ENCODE results near the gene HOGA1.
A peak's percentile ranks its signal among the peaks of the same experiment; 100 is the strongest.
"Not testable (repeated sequence)": the region's sequence is repeated elsewhere in the genome, so short reads cannot be mapped to it uniquely, and the experiment has no call there.

The HOGA1 gene

DNA sequence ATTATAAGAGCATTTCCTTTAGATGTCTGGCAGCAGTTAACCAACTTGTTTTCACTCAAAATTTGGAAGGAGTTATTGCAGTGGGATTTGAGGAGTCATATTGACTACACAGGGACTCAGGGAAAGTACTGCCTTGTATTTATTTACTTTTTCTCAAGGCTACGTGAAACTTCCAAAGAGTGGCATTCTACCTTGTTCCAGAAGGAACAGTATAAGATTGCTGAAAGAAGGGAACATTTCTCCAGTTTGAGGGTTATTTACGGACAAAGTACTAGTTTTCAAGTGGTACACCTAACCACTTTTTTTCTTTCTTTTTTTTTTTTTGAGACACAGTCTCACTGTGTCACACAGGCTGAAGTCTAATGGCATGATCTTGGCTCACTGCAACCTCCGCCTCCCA is 44.0 kb downstream of the HOGA1 start:
- H3K4me3 ChIP-seq (ENCODE audit: low read depth, low read length), result no peak overlapping the region
- no peak for TF ChIP-seq CTCF (IDR thresholded peaks at IDR 0.05; ENCODE audit: low read depth, low read length)

DNA sequence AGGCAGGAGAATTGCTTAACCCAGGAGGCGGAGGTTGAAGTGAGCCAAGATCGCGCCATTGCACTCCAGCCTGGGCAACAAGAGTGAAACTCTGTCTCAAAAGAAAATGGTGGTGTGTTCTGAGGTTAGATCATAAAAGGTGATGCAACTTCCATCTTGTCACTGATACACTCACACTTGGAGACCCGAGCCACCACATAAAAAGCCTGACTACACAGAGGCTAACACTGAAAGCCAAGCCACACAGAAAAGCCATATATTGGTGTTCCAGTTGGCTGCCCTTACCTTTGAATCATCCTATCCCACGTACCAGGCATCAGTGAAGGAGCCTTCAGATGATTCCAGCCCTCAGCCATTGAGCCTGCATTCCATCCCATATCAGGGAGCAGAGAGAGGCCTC is 45.1 kb downstream of the HOGA1 start:
- no peak overlapping the region for H3K4me3 ChIP-seq (ENCODE audit: low read depth, low read length)
- no peak for TF ChIP-seq CTCF (IDR thresholded peaks at IDR 0.05; ENCODE audit: low read depth, low read length)

DNA sequence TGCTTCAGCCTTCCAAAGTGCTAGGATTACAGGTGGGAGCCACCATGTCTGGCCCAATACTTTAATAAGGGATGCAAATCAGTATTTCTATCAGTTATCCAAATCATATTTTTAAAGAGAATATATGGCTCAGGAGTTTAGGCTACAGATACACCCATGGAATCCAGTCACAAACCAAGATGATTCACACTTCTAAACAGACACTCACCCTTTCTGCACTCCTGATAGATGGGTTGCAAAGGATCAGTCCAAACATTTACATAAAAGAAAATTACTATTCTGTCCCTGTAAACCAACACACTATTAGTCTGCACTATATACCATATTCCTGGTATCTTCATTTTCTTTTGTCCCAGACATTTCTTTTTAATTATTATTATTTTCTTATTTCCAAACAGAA is 46.9 kb downstream of the HOGA1 start:
- no peak for TF ChIP-seq CTCF (IDR thresholded peaks at IDR 0.05; ENCODE audit: low read depth, low read length)

DNA sequence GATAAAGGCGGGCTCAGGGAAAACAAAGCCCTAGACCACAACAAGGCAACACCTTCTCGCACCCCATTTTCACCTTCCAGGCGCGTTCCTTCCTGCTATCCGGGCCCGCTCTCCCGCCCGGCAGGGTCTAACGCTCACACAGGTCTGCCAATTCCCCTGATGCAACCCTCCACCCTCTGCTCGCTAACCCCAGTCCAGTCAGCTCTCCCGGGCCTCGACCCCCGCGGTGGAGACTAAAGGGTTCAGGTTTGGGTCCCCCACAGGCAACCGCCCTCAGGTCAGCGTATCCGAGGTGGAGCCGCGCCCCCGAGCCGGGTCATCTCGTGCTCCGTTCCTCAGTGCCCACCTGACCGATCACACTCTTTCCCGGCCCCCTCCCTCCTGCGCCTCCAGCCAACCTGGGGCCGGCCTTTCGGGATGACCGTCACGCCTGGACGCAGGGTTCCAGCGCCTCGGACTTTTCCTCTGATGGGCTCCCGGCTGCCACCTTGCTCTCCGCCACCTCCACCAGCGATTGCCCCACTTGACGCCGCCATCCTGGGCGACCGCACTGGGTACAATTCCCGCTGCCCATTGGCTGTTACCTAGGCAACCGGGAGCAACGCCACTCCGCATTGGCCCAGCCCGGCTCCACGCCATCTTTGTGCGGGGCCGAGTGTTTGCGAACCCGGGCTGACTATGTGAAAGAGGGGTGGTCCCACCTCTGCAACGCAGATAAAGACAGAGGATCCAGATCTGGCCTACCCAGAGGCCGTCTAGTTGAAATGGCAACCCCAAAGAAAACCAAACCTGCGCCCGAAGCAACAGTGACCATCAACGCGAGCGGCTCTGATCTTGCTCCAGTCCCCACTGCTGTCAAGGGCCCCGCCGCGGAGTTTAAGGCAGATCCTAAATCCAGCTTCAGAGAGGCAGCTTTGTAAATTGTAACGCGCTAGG is 49.0 kb downstream of the HOGA1 start, which contains the start of gene MORN4:
Gene MORN4, minus strand, starts transcription at position 552 of the 936 bp plus-strand sequence. CDS start 13,847 bp downstream, outside the sequence.
- H3K4me3 ChIP-seq (ENCODE audit: low read depth, low read length), result peak within 1 kb of the TSS; percentile 82
- no peak for TF ChIP-seq CTCF (IDR thresholded peaks at IDR 0.05; ENCODE audit: low read depth, low read length)

More for the DNA sequence above, 46.9 kb downstream of the HOGA1 start:
- H3K4me3 ChIP-seq (ENCODE audit: low read depth, low read length), result no peak overlapping the region

DNA sequence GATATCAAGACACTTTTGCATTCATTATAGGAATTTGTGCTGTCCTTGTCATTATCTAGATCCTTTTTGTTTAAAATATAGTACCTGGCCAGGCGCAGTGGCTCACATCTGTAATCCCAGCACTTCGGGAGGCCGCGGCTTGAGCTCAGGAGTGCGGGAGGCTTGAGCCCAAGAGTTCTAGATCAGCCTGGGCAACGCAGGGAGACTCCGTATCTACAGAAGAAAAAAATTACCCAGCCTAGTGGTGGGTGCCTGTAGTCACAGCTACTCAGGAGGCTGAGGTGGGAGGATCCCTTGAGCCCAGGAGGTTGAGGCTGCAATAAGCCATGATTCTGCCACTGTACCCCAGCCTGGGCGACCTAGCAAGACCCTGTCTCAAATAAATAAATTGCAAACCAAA is 49.7 kb downstream of the HOGA1 start:
- no peak for TF ChIP-seq CTCF (IDR thresholded peaks at IDR 0.05; ENCODE audit: low read depth, low read length)
- H3K4me3 ChIP-seq (ENCODE audit: low read depth, low read length), result peak overlapping the region; percentile 82

GRCh38 chr10:97635577-97635976 is 51.4 kb downstream of the HOGA1 start:
- H3K4me3 ChIP-seq (ENCODE audit: low read depth, low read length), result no peak overlapping the region
- TF ChIP-seq CTCF (IDR thresholded peaks at IDR 0.05; ENCODE audit: low read depth, low read length), result no peak

- not testable (repeated sequence) for H3K4me3 ChIP-seq (ENCODE audit: low read depth, low read length)
These were observed 54.9 kb downstream of the HOGA1 start for GRCh38 chr10:97639090-97639489.
